Lower leg skin (tissue), 3 donors: ENCODE data around the gene USP20.

Experiments used
- POLR2A ChIP-seq, 2 donors: fragments of 450-650 bp; IDR thresholded peaks; one replicate each; pipeline ENCODE4 v1.6.1; 2016 to 2017; ENCODE audit warnings: antibody characterized with exemption in 2 of 2, mild to moderate bottlenecking in 1 of 2, moderate library complexity in 1 of 2
- TF ChIP-seq, protein P1 (sequence below), 3 donors: fragments of 450-650 bp; IDR thresholded peaks; one replicate each; pipeline ENCODE4 v1.5.1; 2016; ENCODE audit warnings: antibody characterized with exemption in 3 of 3, mild to moderate bottlenecking in 3 of 3, moderate library complexity in 2 of 3

DNA sequence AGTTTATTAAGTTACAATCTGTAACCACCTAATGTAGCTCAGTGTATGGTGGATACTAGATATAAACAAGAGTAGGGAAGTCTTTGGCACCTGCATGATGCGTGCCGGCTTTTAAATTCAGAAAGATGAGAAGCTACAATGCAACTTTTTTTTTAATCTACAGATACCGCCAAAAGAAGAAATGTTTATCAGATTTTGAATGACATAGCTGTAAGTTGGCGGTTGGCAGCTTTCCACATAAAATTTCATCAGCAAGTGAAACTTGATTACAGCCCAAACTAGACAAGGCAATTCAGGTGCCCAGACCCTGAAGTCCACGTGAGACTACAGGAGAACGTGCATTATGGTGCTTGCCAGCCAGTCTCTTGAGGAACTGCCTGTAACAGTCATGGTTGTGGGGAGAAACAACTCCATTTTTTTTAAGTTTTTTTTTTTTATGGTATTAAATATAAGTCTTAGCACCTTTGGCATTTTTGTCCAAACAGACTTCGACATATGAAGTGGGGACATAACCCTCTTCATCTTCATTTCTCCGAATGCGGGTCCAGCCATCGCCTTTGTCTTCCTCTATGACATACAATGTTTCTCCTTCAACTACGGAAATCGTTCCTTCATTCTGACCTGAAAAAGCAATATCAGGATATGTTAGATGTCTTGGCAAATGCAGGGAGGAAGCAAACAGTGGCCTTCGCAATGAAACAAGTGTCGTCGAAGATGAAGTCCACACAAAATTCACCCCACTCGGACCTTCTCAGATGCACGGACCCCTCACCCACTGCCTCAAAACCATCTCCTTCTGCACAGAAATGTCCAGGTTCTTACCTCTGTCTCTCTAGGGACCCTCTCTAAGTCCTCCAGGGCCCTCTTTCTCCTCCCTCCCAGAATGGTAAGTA, 60.4 kb downstream of the USP20 start:
- TF ChIP-seq, protein P1, sequence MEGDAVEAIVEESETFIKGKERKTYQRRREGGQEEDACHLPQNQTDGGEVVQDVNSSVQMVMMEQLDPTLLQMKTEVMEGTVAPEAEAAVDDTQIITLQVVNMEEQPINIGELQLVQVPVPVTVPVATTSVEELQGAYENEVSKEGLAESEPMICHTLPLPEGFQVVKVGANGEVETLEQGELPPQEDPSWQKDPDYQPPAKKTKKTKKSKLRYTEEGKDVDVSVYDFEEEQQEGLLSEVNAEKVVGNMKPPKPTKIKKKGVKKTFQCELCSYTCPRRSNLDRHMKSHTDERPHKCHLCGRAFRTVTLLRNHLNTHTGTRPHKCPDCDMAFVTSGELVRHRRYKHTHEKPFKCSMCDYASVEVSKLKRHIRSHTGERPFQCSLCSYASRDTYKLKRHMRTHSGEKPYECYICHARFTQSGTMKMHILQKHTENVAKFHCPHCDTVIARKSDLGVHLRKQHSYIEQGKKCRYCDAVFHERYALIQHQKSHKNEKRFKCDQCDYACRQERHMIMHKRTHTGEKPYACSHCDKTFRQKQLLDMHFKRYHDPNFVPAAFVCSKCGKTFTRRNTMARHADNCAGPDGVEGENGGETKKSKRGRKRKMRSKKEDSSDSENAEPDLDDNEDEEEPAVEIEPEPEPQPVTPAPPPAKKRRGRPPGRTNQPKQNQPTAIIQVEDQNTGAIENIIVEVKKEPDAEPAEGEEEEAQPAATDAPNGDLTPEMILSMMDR (IDR thresholded peaks at IDR 0.05) = no peak
- no peak for TF ChIP-seq POLR2A (IDR thresholded peaks at IDR 0.05)
